HG02981 (cell line): Measurements from ENCODE around the gene USP20.

Experiments used
- ATAC-seq: cut with Tn5 transposase; IDR thresholded peaks from one replicate; pipeline ENCODE4 v1.9.1; 2021; ENCODE audit warnings: mild to moderate bottlenecking, moderate library complexity; ENCODE audit not compliant: unreplicated experiment

USP20 gene

DNA sequence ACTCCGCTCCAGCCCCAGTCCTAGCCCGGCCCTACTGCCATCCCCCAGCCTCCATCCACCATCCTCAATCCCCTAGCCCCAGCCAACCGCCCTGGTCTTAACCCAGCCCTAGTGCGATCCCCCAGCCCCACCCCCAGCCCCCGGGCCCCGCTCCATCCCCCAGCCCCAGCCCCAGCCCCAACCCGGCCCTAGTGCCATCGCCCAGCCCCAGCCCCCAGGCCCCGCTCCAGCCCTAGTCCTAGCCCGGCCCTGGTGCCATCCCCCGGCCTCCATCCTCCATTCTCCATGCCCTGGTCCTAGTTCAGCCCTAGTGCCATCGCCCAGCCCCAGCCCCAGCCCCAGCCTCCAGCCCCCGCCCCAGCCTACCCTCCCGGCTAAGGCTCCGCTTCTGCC is 11.7 kb upstream of the USP20 start:
- no peak for ATAC-seq

DNA sequence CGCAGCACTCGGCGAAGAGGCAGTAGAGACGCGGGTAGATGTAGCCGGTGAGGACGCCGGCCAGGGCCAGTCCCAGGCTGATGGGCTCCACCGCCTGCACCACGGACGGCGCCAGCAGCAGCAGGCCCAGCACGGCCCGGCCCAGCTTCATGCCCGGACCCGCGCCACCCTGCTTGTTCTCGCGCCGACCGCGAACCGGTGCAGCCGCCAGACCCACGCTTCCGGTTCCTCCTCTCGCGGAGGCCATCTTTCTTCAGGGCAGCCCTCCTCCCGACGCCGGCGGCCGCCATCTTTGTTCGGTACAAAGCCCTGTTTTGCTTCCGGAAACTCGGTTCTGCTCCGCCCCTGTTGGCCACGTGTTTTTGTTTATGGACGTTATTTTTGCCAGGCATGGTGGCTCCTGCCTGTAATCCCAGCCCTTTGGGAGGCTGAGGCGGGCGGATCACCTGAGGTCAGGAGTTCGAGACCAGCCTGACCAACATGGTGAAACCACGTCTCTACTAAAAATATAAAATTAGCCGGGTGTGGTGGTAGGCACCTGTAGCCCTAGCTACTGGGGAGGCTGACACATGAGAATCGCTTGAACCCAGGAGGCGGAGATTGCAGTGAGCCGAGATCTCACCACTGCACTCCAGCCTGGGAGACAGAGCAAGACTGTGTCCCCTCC is 11.2 kb upstream of the USP20 start, which contains the start of gene TOR1A:
TSS of gene TOR1A (minus strand) at position 202 of the 667 bp plus-strand sequence. CDS start at position 151, 51 bp downstream.
- ATAC-seq: peak; percentile 94

DNA sequence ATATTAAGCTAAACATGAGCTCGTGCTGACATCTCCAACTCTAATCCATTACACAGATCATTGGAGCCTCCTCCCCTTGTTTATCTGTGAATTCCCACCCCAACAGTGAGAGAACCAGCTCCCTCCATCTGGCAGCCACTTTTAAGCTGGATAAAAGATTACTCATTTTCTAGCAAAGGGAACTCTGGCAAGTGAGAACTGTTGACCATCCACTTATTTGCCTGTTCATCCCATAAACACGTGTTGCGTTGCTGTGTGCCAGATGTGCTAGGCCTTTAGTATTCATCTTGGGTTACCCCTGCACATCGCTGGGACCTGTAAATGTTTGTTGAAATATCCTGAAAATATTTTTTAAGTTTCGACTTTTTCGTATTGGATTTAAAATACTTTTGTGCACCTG is 8.9 kb upstream of the USP20 start:
- no peak for ATAC-seq

GRCh38 chr9:129826759-129827158 is 8.5 kb upstream of the USP20 start:
- ATAC-seq: no peak

DNA sequence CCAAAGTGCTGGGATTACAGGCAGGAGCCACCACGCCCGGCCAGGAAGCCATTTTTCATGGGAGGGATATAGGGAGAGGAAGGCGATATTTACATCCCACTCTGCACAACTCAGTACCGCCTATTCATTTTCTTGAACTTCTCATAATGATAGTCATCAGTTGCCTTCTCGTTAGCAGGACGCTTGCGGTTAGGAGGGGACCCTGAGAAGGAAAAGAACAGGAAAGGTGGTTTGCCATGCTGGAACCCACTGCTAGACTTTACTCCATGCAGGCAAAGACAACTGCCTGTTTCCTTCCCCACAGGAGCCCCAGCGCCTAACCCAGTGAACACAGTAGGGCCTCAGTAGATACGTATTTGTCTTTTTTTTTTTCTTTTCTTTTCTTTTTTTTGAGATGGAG is 7.2 kb upstream of the USP20 start:
- no peak for ATAC-seq

GRCh38 chr9:129828969-129829368 is 6.3 kb upstream of the USP20 start:
- no peak for ATAC-seq

GRCh38 chr9:129832982-129833381 is 2.3 kb upstream of the USP20 start:
- no peak for ATAC-seq

- peak; percentile 12 for ATAC-seq
These were observed 650 bp upstream of the USP20 start for GRCh38 chr9:129834489-129835127.

DNA sequence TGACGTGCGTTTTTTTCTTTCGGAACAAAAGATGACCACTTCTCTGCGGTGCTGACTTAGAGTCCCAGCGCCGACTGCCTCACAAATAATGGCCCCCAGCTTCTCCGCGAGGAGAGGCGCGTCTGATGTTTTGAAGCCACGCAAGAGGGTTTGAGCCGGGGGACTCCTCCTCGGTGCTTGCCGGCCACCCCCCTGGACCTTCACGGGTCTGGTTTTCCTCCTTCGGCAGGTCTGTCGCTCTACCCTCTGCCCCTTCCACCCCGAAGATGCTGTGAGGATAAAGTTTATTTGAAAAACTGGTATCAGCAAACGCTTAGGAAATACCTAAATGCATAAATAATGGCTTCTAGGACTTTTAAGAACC is 584 bp downstream of the USP20 start:
- no peak for ATAC-seq

GRCh38 chr9:129836311-129837007 is 1.2 kb downstream of the USP20 start:
- no peak for ATAC-seq

- ATAC-seq: no peak
These were observed 3.5 kb downstream of the USP20 start for GRCh38 chr9:129838707-129839259.

DNA sequence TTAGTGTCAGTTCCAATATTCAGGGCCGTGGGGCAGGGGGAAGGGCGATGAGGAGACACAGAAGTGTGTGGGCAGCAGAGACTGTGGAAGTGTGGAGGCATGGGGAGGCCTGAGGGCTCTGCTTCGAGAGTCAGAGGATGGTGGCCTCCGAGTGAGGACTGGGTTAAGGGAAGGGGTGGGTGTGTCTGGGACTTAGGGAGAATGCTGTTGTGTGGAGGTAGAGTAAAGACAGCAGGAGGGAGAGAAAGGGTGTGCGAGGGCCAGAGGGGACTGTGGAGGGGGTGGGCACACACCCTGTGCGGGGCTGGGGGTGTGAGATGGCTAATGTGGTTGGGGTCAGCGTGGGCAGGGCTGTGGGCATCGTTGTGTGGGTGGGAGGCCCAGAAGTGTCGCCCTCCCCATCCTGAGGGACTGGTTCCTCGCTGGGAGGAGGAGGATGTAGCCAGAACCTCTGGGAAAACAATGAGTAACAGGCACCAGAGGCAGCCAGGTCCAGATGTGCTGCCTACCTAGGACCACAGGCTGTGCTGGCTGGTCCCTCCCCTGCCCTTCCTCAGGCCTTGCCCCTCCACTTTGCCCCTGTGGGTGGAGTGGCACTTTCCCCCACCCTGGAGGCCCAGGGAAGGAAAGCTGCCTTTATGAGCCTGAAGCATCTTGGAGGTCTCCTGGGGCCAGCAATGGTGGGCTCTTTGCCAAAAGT is 4.2 kb downstream of the USP20 start:
- no peak for ATAC-seq

- ATAC-seq: no peak
These were observed 4.8 kb downstream of the USP20 start for GRCh38 chr9:129840034-129840433.

DNA sequence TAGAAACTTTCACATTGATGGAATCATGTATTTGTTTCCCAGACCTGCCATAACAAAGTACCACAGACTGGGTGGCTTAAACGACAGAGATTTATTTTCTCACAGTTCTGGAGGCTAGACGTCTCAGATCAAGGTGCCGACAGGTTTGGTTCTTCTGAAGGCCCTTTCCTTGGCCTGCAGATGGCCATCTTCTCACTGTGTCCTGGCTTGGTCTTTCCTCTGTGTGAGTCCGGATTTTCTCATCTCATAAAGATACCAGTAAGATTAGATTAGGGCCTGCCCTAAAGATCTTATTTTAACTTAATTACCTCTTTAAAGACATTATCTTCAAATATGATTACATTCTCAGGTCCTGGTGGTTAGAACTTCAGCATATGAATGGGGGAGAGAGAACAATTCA is 5.8 kb downstream of the USP20 start:
- ATAC-seq: no peak

DNA sequence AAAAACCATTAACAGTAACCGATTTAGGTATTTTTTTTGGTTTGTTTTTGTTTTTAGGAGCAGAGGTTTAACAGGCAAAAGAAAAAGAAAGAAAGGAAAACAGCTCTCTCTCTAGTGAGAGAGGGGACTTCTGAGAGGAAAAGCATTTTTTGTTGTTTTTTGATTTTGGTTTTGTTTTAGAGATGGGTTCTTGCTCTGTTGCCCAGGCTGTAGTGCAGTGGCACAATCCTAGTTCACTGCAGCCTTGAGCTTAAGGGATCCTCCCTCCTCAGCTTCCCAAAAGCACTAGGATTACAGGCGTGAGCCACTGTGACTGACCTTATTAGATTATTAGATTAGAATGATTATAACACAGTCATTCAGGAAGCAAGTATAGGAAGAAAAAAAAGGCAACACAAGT is 10.1 kb downstream of the USP20 start:
- no peak for ATAC-seq

DNA sequence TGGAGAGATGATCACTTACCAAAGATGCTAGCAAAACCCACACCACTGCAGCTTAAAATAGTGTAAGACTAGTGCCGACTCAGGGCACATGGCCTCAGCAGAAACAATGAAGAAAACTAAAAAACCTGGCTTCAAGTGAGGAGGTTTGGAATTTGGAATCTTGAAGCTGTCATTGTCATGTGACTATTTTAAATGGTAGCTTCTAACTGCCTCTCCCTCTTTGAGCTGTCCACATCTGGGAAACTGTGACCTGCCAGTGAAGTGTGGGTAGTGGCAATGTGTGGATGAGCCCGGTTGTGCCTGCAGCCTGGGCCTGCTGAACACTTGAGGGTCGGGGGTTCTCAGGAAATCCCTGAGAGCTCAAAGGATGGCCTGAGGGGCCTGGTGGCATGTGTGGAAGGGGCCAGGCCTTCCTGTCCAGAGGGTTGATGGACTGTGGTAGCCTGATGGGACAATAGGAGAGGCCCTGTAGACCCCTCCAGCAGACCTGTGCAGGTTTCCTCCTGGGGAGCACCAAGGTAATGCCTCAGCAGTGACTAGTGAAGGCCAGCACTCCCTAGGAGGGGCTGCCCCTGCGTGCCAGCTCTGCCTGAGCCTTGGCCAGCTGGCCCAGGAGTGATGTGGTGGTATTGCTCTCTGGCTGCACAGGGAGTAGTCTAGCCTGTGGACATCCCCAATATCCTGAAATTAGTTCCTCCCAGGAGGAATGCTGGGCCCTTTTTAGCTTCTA is 13.6 kb downstream of the USP20 start:
- no peak for ATAC-seq

GRCh38 chr9:129849901-129850300 is 14.6 kb downstream of the USP20 start:
- no peak for ATAC-seq

DNA sequence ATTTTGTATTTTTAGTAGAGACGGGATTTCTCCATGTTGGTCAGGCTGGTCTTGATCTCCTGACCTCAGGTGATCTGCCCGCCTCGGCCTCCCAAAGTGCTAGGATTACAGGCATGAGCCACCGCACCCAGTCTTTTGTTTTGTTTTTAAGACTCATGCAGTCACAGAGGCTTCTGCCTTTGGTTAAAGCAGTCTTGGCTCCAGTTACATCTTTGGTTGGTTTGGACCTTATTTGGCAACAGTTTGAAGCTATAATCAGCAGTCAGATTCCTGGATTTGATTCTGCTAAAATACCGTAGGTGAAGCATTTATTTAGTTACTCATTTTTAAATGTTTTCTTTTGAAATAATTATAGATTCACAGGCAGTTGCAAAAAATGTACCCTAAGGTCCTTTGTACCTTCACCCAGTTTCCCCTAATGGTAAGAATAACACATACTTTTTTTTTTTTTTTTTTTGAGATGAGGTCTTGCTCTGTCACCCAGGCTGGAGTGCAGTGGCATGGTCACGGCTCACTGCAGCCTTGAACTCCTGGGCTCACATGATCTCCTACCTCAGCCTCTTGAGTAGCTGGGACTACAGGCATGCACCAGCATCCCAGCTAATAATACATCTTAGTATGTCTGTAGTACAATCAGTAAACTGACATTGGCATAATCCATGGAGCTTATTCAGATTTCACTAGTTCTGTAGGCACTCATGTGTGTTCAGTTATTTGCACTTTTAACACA is 15.7 kb downstream of the USP20 start:
- no peak for ATAC-seq

- ATAC-seq: no peak
These were observed 16.6 kb downstream of the USP20 start for GRCh38 chr9:129851821-129852220.

- ATAC-seq: no peak
These were observed 17.3 kb downstream of the USP20 start for GRCh38 chr9:129852579-129852978.
